Measurements from ENCODE around the gene RAB17.

The RAB17 gene

GRCh38 chr2:237593036-237593435 lies 2.5 kb upstream of the RAB17 start:
- H3K4me1 ChIP-seq (ENCODE audit: control insufficient read depth, insufficient read depth, low read length), result peaks cover 25% of the 10 kb centered on the region
- no peaks in the 10 kb centered on the region for H3K36me3 ChIP-seq (ENCODE audit: control insufficient read depth, insufficient read depth, low read length)

DNA sequence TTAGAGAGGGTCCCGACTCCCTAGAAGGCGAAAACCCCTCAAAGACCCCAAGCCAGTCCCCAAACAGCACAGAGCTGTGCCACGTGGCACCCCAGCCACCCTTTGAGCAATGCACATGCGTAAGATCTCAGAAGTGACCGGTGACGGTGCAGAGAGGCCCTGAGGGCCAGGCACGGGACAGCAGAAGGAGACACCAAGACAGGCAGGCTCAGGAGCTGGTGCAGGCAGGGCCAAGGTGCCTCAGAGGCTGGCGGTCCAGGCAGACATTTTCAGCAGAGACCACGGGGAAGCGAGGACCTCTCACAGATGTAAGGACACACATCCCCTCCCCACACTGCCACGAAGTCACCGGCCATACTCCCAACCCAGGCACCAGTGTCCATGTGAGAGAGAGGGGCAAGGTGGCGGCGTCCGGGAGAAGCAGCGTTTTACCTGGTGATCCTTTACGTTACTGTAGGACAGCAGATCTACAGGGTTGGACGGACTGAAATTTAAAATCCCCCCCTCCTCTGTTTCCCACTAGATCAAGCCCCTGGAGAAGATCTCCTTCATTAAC lies 2.0 kb upstream of the RAB17 start:
- no peaks in the 10 kb centered on the region for H3K36me3 ChIP-seq (ENCODE audit: control insufficient read depth, insufficient read depth, low read length)
- H3K9ac ChIP-seq (ENCODE audit: low read length), result no peak overlapping the region
- no peaks in the 10 kb centered on the region for H3K9me3 ChIP-seq (ENCODE audit: control insufficient read depth, low read length)
- no peak overlapping the region for H3K4me3 ChIP-seq (ENCODE audit: low read length)
- no peaks in the 10 kb centered on the region for H3K27me3 ChIP-seq (ENCODE audit: control insufficient read depth, insufficient read depth, low read length)
- H3K4me1 ChIP-seq (ENCODE audit: control insufficient read depth, insufficient read depth, low read length), result peaks cover 27% of the 10 kb centered on the region

More at GRCh38 chr2:237593036-237593435, 2.5 kb upstream of the RAB17 start:
- H3K9me3 ChIP-seq (ENCODE audit: control insufficient read depth, low read length), result no peaks in the 10 kb centered on the region
- no peak overlapping the region for H3K4me3 ChIP-seq (ENCODE audit: low read length)
- H3K27me3 ChIP-seq (ENCODE audit: control insufficient read depth, insufficient read depth, low read length), result no peaks in the 10 kb centered on the region
- H3K9ac ChIP-seq (ENCODE audit: low read length), result no peak overlapping the region

- Histone ChIP-seq H3K4me1 (ENCODE audit: control insufficient read depth, insufficient read depth, low read length) (peaks cover 27% of the 10 kb centered on the region), H3K9me3 (ENCODE audit: control insufficient read depth, low read length) (no peaks in the 10 kb centered on the region), H3K27me3 (ENCODE audit: control insufficient read depth, insufficient read depth, low read length) (no peaks in the 10 kb centered on the region), H3K4me3 (ENCODE audit: low read length) (peak overlapping the region; percentile 64), H3K9ac (ENCODE audit: low read length) (peak overlapping the region; percentile 68), H3K36me3 (ENCODE audit: control insufficient read depth, insufficient read depth, low read length) (no peaks in the 10 kb centered on the region)
Observed at GRCh38 chr2:237591141-237591881, 777 bp upstream of the RAB17 start.

- H3K4me3 ChIP-seq (ENCODE audit: low read length), result no peak overlapping the region
- no peaks in the 10 kb centered on the region for H3K9me3 ChIP-seq (ENCODE audit: control insufficient read depth, low read length)
- H3K4me1 ChIP-seq (ENCODE audit: control insufficient read depth, insufficient read depth, low read length), result peaks cover 14% of the 10 kb centered on the region
- no peak overlapping the region for H3K9ac ChIP-seq (ENCODE audit: low read length)
- no peaks in the 10 kb centered on the region for H3K27me3 ChIP-seq (ENCODE audit: control insufficient read depth, insufficient read depth, low read length)
- no peaks in the 10 kb centered on the region for H3K36me3 ChIP-seq (ENCODE audit: control insufficient read depth, insufficient read depth, low read length)
Observed at GRCh38 chr2:237588044-237588696, 2.4 kb downstream of the RAB17 start.

DNA sequence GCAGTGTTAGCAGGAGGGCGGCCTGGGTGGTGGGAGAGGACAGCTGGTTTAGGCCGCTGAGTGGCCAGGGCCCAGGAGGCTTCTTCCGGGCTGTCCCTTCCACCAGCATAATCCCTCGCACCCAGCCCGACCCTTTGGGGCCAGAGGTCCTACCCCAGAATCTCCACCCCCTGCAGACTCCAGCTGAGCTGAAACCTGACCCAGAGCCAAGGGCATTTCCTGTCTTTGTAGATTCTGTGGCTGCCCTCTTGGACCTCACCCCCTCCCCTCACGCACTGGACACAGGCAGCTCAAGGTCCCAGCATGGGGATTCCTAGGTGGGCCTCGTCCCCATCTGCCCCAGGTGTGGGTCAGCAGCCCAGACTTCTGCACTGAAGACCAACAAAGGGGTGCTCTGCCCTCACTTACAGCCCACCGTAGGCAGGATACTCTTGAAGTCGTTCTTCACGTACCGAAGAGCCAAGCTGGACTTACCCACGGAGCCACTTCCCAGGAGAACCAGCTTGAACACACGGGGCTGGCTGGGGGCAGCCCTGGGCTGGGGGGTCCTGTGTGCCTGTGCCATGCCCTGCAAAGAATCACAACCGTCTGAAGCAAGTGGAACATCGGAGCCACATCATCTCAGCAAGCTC lies 4.8 kb downstream of the RAB17 start:
- Histone ChIP-seq H3K27me3 (ENCODE audit: control insufficient read depth, insufficient read depth, low read length) (no peaks in the 10 kb centered on the region), H3K4me3 (ENCODE audit: low read length) (no peak overlapping the region), H3K4me1 (ENCODE audit: control insufficient read depth, insufficient read depth, low read length) (peaks cover 18% of the 10 kb centered on the region), H3K9me3 (ENCODE audit: control insufficient read depth, low read length) (no peaks in the 10 kb centered on the region), H3K36me3 (ENCODE audit: control insufficient read depth, insufficient read depth, low read length) (no peaks in the 10 kb centered on the region), H3K9ac (ENCODE audit: low read length) (no peak overlapping the region)

GRCh38 chr2:237583385-237584295 lies 6.9 kb downstream of the RAB17 start:
- H3K4me3 ChIP-seq (ENCODE audit: low read length), result no peak overlapping the region
- no peaks in the 10 kb centered on the region for H3K9me3 ChIP-seq (ENCODE audit: control insufficient read depth, low read length)
- H3K4me1 ChIP-seq (ENCODE audit: control insufficient read depth, insufficient read depth, low read length), result peaks cover 17% of the 10 kb centered on the region
- no peak overlapping the region for H3K9ac ChIP-seq (ENCODE audit: low read length)
- no peaks in the 10 kb centered on the region for H3K36me3 ChIP-seq (ENCODE audit: control insufficient read depth, insufficient read depth, low read length)
- H3K27me3 ChIP-seq (ENCODE audit: control insufficient read depth, insufficient read depth, low read length), result no peaks in the 10 kb centered on the region

DNA sequence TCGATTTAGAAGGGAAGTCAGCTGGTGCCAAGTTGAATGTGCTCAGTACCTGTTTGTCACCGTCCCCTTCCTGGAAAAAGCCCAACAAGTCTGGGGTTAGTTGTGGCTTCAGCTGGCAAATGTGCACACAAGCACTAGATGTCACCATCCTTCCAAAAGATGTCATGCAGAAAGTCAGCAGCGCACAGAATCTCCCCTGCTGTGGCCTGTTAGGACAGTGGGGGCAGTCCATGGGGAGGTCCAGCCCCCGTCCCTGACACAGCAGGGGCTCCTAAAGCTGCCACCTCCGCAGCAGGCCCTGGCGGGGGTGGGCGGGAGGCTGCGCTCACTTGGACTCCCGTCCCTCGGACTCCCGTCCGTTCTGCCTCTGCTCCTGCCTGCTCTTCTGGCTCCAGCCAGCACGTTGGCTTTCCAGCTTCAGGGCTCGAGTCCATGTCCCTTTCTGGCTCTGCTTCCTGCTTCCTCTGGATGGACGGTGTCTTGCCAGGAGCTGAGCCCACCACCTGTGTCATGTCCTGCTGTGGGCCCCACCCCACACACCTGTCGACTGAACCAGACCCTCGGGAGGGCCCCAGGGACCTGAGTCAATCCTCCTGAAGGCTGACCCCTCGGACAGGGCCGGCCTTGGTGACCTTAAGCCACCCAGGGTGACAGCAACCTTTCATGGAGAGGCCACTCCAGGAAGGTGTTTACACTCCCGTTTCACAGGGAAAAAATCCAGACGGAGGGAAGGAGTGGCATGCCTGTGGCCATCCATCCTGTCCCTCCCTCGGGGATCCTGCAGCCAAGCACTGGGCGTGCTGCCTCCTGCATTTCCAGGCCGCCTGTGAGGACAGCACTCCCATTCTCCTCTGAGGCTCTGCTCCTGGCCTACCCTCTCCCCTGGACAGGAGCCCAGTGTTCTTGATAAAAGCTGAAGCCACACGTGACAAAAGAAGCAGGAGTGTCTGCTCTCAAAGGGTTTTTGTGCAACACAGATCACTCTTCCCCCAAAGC lies 8.5 kb downstream of the RAB17 start:
- Histone ChIP-seq H3K4me3 (ENCODE audit: low read length) (no peak overlapping the region), H3K36me3 (ENCODE audit: control insufficient read depth, insufficient read depth, low read length) (no peaks in the 10 kb centered on the region)

DNA sequence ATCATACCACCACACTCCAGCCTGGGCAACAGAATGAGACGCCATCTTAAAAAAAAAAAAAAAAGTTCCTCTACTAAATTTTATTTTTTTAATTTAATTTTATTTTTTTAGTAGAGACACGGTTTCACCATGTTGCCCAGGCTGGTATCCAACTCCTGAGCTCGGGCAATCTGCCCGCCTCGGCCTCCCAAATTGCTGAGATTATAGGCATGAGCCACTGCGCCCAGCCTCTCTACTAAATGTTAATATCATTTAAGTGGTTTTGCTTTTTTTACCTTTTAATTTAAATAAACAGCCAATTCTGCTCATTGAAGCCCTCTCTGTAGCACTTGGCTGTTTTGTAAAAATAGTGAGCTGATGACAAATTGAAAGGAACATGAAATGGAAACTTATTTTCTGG lies 9.2 kb downstream of the RAB17 start:
- Histone ChIP-seq H3K4me3 (ENCODE audit: low read length) (no peak overlapping the region), H3K27me3 (ENCODE audit: control insufficient read depth, insufficient read depth, low read length) (no peaks in the 10 kb centered on the region), H3K36me3 (ENCODE audit: control insufficient read depth, insufficient read depth, low read length) (no peaks in the 10 kb centered on the region), H3K4me1 (ENCODE audit: control insufficient read depth, insufficient read depth, low read length) (peaks cover 11% of the 10 kb centered on the region), H3K9me3 (ENCODE audit: control insufficient read depth, low read length) (no peaks in the 10 kb centered on the region), H3K9ac (ENCODE audit: low read length) (no peak overlapping the region)

More for the DNA sequence above, 8.5 kb downstream of the RAB17 start:
- H3K9me3 ChIP-seq (ENCODE audit: control insufficient read depth, low read length), result no peaks in the 10 kb centered on the region
- peaks cover 11% of the 10 kb centered on the region for H3K4me1 ChIP-seq (ENCODE audit: control insufficient read depth, insufficient read depth, low read length)
- no peak overlapping the region for H3K9ac ChIP-seq (ENCODE audit: low read length)
- H3K27me3 ChIP-seq (ENCODE audit: control insufficient read depth, insufficient read depth, low read length), result no peaks in the 10 kb centered on the region

GRCh38 chr2:237577956-237578870 lies 12.3 kb downstream of the RAB17 start:
- no peak overlapping the region for H3K9ac ChIP-seq (ENCODE audit: low read length)
- H3K9me3 ChIP-seq (ENCODE audit: control insufficient read depth, low read length), result no peaks in the 10 kb centered on the region
- H3K4me3 ChIP-seq (ENCODE audit: low read length), result no peak overlapping the region
- H3K4me1 ChIP-seq (ENCODE audit: control insufficient read depth, insufficient read depth, low read length), result peaks cover 29% of the 10 kb centered on the region
- no peaks in the 10 kb centered on the region for H3K36me3 ChIP-seq (ENCODE audit: control insufficient read depth, insufficient read depth, low read length)
- H3K27me3 ChIP-seq (ENCODE audit: control insufficient read depth, insufficient read depth, low read length), result no peaks in the 10 kb centered on the region

DNA sequence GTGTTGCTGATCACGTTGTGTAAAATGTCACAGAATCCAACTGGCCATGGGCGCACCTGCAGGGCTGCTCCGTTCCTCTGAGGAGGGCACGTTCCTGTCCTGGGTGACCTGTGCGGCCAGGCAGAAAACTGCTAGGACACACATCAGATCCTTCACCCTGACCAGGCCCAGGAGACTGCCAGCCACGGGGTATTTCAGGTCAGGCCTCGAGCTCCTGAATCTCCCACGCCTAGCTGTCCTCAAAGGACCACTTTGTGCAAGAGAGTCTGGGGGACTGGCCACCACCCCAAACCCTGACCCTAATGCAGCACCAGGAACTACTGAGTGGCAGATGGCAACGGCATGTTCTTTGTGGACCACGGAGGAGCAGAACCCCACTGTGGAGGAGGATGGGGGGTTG lies 13.1 kb downstream of the RAB17 start:
- Histone ChIP-seq H3K36me3 (ENCODE audit: control insufficient read depth, insufficient read depth, low read length) (no peaks in the 10 kb centered on the region), H3K27me3 (ENCODE audit: control insufficient read depth, insufficient read depth, low read length) (no peaks in the 10 kb centered on the region), H3K4me3 (ENCODE audit: low read length) (no peak overlapping the region), H3K9ac (ENCODE audit: low read length) (no peak overlapping the region), H3K4me1 (ENCODE audit: control insufficient read depth, insufficient read depth, low read length) (peaks cover 32% of the 10 kb centered on the region), H3K9me3 (ENCODE audit: control insufficient read depth, low read length) (no peaks in the 10 kb centered on the region)

Measured in mucosa of stomach (tissue), 1 donor.